A549 (cell line): ENCODE measurements around the gene PMP22.
A peak's percentile ranks its signal among the peaks of the same experiment; 100 is the strongest.

Experiments
- CHD4 ChIP-seq: fragments of 200-600 bp; sonication (generic); IDR thresholded peaks from 2 replicates; pipeline ENCODE4 v1.6.1; 2016; ENCODE audit warnings: antibody characterized with exemption, mild to moderate bottlenecking, borderline replicate concordance
- FOSL2 ChIP-seq, 2 experiments: fragments of 450-650 bp in 1 of 2; fragments of >200 bp in 1 of 2; sonication (Bioruptor Twin) in 1 of 2; formaldehyde crosslinking; IDR thresholded peaks; 2 replicates each; pipeline versions ENCODE4 v1.5.0 to v1.6.1; 2016 to 2020; ENCODE audit warnings: mild to moderate bottlenecking in 1 of 2, moderate library complexity in 1 of 2
- POLR2A ChIP-seq: IDR thresholded peaks from 2 replicates; pipeline ENCODE4 v1.6.1; 2012; ENCODE audit warnings: mild to moderate bottlenecking, low read length
- RFX5 ChIP-seq: fragments of 450-650 bp; IDR thresholded peaks from 2 replicates; pipeline ENCODE4 v1.7.1; 2014; ENCODE audit warnings: antibody characterized with exemption, mild to moderate bottlenecking, moderate library complexity
- TF ChIP-seq, protein P1 (sequence below): fragments of >200 bp; sonication (Bioruptor Twin); formaldehyde crosslinking; IDR thresholded peaks from 3 replicates; pipeline ENCODE4 v1.5.1; 2016
- TF ChIP-seq, protein P2 (sequence below): fragments of 250-450 bp; sonication (Bioruptor Pico); IDR thresholded peaks from 2 replicates; pipeline ENCODE4 v1.5.0; 2020; ENCODE audit warnings: low read depth, mild to moderate bottlenecking, moderate library complexity

DNA sequence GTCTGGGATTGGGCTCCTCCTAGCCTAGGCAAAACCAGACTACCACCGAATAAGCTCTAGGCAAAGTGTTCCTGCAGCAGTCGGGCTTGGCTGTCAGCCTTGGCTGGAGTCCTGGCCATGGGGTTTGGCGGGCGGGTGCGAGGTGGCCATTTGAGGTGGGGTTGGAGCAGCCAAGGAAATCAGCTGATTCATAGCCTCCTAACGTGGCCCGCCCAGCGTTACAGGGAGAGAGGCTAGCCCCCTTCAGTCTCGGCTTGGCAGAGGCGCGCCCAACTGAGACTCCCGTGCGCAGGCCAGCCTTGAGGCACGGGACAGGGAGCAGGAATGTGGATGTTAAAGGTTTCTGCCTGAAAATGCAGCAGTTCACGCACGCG, 1.9 kb downstream of the PMP22 start:
- TF ChIP-seq, protein P1, sequence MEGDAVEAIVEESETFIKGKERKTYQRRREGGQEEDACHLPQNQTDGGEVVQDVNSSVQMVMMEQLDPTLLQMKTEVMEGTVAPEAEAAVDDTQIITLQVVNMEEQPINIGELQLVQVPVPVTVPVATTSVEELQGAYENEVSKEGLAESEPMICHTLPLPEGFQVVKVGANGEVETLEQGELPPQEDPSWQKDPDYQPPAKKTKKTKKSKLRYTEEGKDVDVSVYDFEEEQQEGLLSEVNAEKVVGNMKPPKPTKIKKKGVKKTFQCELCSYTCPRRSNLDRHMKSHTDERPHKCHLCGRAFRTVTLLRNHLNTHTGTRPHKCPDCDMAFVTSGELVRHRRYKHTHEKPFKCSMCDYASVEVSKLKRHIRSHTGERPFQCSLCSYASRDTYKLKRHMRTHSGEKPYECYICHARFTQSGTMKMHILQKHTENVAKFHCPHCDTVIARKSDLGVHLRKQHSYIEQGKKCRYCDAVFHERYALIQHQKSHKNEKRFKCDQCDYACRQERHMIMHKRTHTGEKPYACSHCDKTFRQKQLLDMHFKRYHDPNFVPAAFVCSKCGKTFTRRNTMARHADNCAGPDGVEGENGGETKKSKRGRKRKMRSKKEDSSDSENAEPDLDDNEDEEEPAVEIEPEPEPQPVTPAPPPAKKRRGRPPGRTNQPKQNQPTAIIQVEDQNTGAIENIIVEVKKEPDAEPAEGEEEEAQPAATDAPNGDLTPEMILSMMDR = no peak
- TF ChIP-seq FOSL2 (IDR thresholded peaks at IDR 0.05) (no peak), FOSL2 (CRISPR knock-in tag; IDR thresholded peaks at IDR 0.05) (peak; percentile 46), POLR2A (peak; percentile 24; the same call in 1 of the 2 replicates), CHD4 (no peak), RFX5 (no peak)
- TF ChIP-seq, protein P2, sequence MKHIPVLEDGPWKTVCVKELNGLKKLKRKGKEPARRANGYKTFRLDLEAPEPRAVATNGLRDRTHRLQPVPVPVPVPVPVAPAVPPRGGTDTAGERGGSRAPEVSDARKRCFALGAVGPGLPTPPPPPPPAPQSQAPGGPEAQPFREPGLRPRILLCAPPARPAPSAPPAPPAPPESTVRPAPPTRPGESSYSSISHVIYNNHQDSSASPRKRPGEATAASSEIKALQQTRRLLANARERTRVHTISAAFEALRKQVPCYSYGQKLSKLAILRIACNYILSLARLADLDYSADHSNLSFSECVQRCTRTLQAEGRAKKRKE (CRISPR knock-in tag) = no peak
